Vagina (tissue), 2 donors: ENCODE measurements around the gene ANO2. TPM values are rescaled to one million over a fixed set of nuclear protein-coding genes. Genes with fewer than 3 reads are reported as not detected.

Experiments
- DNase-seq, 2 donors: peaks; one replicate each; pipeline ENCODE4 v3.0.0-alpha.2; 2017; ENCODE audit errors: extremely low spot score in 2 of 2
- H3K27ac ChIP-seq: fragments of 200-600 bp; sonication (generic); one replicate; pipeline ENCODE4 v1.5.1; 2019
- H3K27me3 ChIP-seq: fragments of 200-600 bp; sonication (generic); one replicate; pipeline ENCODE4 v1.5.1; 2019
- H3K36me3 ChIP-seq, 2 donors: fragments of 200-600 bp; sonication (generic); one replicate each; pipeline ENCODE4 v1.5.1; 2017 to 2019
- H3K4me1 ChIP-seq: fragments of 200-600 bp; sonication (generic); one replicate; pipeline ENCODE4 v1.5.1; 2019
- H3K4me3 ChIP-seq, 2 donors: fragments of 200-600 bp; sonication (generic); 1 replicate in 1 of 2; 2 replicates in 1 of 2; pipeline ENCODE4 v1.5.1; 2016 to 2019
- H3K9me3 ChIP-seq: fragments of 200-600 bp; sonication (generic); one replicate; pipeline ENCODE4 v1.5.1; 2019
- CTCF ChIP-seq, 3 experiments: fragments of 450-650 bp in 2 of 3; fragments of 200-600 bp in 1 of 3; sonication (generic) in 1 of 3; IDR thresholded peaks; one replicate each; pipeline ENCODE4 v1.5.1; 2017 to 2019; ENCODE audit warnings: antibody characterized with exemption in 3 of 3, mild to moderate bottlenecking in 2 of 3, moderate library complexity in 2 of 3
- POLR2A ChIP-seq, 2 donors: fragments of 450-650 bp; IDR thresholded peaks; one replicate each; pipeline ENCODE4 v1.6.1; 2017; ENCODE audit warnings: antibody characterized with exemption in 2 of 2, mild to moderate bottlenecking in 2 of 2, moderate library complexity in 2 of 2
- POLR2AphosphoS5 ChIP-seq, 2 donors: sonication (generic); formaldehyde crosslinking; IDR thresholded peaks; one replicate each; pipeline ENCODE4 v1.9.0; 2017; ENCODE audit warnings: antibody characterized with exemption in 2 of 2, mild to moderate bottlenecking in 2 of 2, low read depth in 1 of 2; ENCODE audit not compliant: insufficient read depth in 1 of 2
- intact Hi-C: fragments of 100-400 bp; cut with DNase I; formaldehyde crosslinking; loops from one replicate; pipeline ENCODE4 v1.15.1; 2023
- total RNA-seq: library from RNA; depleted of rRNA; stranded (reverse); fragments of >200 nt; gene quantifications from one replicate; pipeline ENCODE4 v1.2.3, GENCODE V29; 2016

The ANO2 gene
- total RNA-seq, 1 donor from 2014 or later = 18.7 TPM

- TF ChIP-seq POLR2A (IDR thresholded peaks at IDR 0.05) = no peak
- no peak for TF ChIP-seq POLR2AphosphoS5 (IDR thresholded peaks at IDR 0.05; ENCODE audit: insufficient read depth in 1 of 2, low read depth in 1 of 2)
- no peak for TF ChIP-seq CTCF (IDR thresholded peaks at IDR 0.05)
- H3K4me1 ChIP-seq = no peaks in the 10 kb centered on the region
- no peak overlapping the region for H3K4me3 ChIP-seq
- no peak overlapping the region for H3K27ac ChIP-seq
- no peaks in the 10 kb centered on the region for H3K36me3 ChIP-seq
- no peaks in the 10 kb centered on the region for H3K9me3 ChIP-seq
- DNase-seq = no peak
- intact Hi-C loops = no loop called here
- no peaks in the 10 kb centered on the region for H3K27me3 ChIP-seq
Measured at GRCh38 chr12:5628501-5628900, 316.6 kb downstream of the ANO2 start.

- TF ChIP-seq POLR2A (IDR thresholded peaks at IDR 0.05) = no peak
- no peak for TF ChIP-seq CTCF (IDR thresholded peaks at IDR 0.05)
- TF ChIP-seq POLR2AphosphoS5 (IDR thresholded peaks at IDR 0.05; ENCODE audit: insufficient read depth in 1 of 2, low read depth in 1 of 2) = no peak
Measured at GRCh38 chr12:5627053-5627630, 317.9 kb downstream of the ANO2 start.

GRCh38 chr12:5626151-5626550, 318.9 kb downstream of the ANO2 start:
- intact Hi-C loops = no loop called here
- DNase-seq = no peak
- Histone ChIP-seq H3K4me3 (no peak overlapping the region), H3K27ac (no peak overlapping the region), H3K36me3 (no peaks in the 10 kb centered on the region), H3K27me3 (no peaks in the 10 kb centered on the region), H3K9me3 (no peaks in the 10 kb centered on the region), H3K4me1 (no peaks in the 10 kb centered on the region)
- TF ChIP-seq POLR2AphosphoS5 (IDR thresholded peaks at IDR 0.05; ENCODE audit: insufficient read depth in 1 of 2, low read depth in 1 of 2) = no peak

More at GRCh38 chr12:5627053-5627630, 317.9 kb downstream of the ANO2 start:
- no peaks in the 10 kb centered on the region for H3K36me3 ChIP-seq
- H3K4me3 ChIP-seq = no peak overlapping the region
- intact Hi-C loops = no loop called here
- DNase-seq = no peak
- no peaks in the 10 kb centered on the region for H3K4me1 ChIP-seq
- H3K27me3 ChIP-seq = no peaks in the 10 kb centered on the region
- no peaks in the 10 kb centered on the region for H3K9me3 ChIP-seq
- H3K27ac ChIP-seq = no peak overlapping the region

- Histone ChIP-seq H3K27ac (no peak overlapping the region), H3K36me3 (no peaks in the 10 kb centered on the region), H3K4me3 (no peak overlapping the region), H3K27me3 (no peaks in the 10 kb centered on the region), H3K9me3 (no peaks in the 10 kb centered on the region), H3K4me1 (peaks cover 8% of the 10 kb centered on the region)
- no peak for DNase-seq
- intact Hi-C loops = no loop called here
- no peak for TF ChIP-seq POLR2AphosphoS5 (IDR thresholded peaks at IDR 0.05; ENCODE audit: insufficient read depth in 1 of 2, low read depth in 1 of 2)
- no peak for TF ChIP-seq POLR2A (IDR thresholded peaks at IDR 0.05)
- TF ChIP-seq CTCF (IDR thresholded peaks at IDR 0.05) = no peak
Measured at GRCh38 chr12:5624486-5625272, 320.4 kb downstream of the ANO2 start.

- Histone ChIP-seq H3K27ac (no peak overlapping the region), H3K27me3 (no peaks in the 10 kb centered on the region), H3K9me3 (no peaks in the 10 kb centered on the region), H3K4me1 (peaks cover 8% of the 10 kb centered on the region), H3K36me3 (no peaks in the 10 kb centered on the region), H3K4me3 (no peak overlapping the region)
- intact Hi-C loops = no loop called here
- no peak for DNase-seq
- TF ChIP-seq POLR2AphosphoS5 (IDR thresholded peaks at IDR 0.05; ENCODE audit: insufficient read depth in 1 of 2, low read depth in 1 of 2) = no peak
- TF ChIP-seq CTCF (IDR thresholded peaks at IDR 0.05) = no peak
- TF ChIP-seq POLR2A (IDR thresholded peaks at IDR 0.05) = no peak
Measured at GRCh38 chr12:5623411-5623810, 321.6 kb downstream of the ANO2 start.
